Stimulated activated CD8-positive, alpha-beta memory T cell treated with anti-CD3 and anti-CD28 coated beads, Interleukin-4, amount 100 ng/mL, for 24 hours (primary cell): Measurements from ENCODE around the gene MRPL58.

ENCODE experiments used
- DNase-seq: peaks from one replicate; pipeline ENCODE4 v3.0.0-alpha.2; 2020; ENCODE audit warnings: low read depth

Gene MRPL58

DNA sequence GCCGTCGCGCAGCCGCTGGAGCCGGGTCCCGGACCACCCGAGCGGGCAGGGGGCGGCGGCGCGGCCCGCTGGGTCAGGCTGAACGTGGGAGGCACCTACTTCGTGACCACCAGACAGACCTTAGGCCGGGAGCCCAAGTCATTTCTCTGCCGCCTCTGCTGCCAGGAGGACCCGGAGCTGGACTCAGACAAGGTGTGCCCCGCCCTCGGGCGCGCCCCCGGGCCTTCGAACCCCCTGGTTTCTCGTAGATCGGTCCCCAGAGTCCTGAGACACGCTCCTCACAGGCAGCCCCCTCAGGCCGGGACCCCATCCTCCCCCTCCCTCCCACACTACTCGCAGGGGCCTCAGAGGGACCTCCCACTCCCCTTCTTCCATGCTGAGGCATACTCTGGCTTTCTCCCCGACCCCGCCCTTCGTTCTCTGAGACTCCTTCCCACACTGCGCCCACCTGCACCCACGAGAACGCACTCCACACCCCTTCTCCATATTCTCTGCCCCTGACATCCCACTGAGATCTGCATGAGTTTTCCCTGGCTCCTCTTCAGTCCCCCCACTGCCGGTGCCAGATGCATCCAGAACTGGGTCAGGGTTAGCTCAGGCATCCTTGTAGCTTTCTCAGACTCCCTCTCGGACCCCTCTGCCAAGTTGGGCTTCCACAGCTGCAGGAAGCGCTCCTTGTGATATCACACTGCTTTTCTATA, 35.1 kb downstream of the MRPL58 start:
- DNase-seq = no peak

DNA sequence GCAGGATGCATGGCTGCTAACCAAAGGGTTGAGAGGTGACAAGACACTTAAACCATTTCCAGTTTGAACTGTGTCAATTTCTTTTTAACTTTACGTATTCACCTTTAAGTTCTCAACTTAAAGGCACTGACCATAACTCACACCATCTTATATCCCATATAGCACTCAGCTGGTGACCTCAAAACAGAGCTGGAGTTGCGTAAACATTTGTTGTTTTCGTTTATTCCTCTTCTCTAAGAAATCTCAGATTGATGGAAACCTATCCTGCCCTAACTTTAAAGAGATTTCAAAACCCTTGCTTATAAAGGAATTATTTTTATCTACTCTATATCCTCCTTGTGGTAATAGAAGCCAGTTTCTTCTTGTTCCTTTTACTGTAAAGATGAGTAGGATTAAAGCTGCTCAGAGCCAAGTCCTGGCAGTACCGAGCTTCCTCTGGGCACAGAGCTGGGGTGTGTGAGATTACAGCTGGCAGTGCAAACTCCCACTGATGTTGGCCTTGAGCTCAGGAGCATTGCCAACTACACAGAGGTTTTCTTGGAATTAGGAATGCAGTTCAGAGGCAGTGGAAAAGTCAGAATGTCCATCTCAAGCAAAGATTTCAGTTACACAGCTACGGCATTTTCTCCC, 35.9 kb downstream of the MRPL58 start:
- DNase-seq = no peak

DNA sequence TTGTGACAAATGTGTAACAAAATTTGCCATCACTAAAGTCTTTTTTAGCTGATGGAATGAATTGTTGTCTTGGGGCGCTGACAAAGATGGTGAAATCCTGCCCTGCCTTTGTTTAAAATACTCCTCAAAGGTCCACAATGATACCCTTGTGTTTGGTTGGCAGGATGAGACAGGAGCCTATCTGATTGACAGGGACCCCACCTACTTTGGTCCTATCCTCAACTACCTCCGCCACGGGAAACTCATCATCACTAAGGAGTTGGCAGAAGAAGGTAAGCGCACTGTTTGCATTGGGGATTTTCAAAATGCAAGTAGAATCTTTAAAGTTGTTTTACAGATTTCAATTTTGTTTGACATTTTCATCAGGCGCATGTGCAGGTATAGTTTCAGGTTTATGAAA, 36.6 kb downstream of the MRPL58 start:
- no peak for DNase-seq

DNA sequence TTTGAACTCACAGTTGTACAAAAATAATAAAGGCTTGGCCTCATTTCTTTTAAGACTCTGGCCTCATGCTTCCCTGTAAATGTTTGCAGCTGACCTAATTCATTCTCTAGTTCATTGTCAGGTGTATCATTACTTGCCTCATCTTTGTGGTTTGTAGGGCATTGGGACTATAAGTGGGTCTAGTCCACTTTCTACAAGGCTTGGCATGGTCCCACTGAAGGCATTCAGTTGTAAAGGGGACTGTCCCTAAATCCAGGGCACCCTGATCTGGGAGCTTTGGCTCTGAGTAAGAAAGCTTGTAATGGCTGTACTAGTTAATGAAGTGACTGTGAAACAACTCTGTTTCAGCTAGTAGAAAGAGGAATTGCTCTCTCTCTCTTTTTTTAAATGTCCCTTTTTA, 37.2 kb downstream of the MRPL58 start:
- no peak for DNase-seq

DNA sequence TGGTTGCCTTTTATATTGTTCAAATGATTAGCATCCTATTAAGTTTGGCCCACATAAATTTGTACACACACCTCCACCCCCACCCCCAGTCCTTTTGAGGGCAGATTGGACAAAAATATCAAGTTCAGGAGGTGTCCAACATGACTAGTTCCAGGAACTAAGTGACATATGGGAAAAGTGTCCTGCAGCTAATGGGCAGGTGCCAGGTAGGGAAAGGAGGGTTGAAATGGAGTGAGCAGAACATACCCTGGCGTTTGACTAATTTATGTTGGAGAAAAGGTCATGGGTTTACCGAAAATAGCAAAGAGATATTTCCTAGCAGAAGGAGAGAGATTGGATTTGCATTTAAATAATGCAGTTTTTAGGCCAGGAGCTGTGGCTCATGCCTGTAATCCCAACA, 39.5 kb downstream of the MRPL58 start:
- no peak for DNase-seq

DNA sequence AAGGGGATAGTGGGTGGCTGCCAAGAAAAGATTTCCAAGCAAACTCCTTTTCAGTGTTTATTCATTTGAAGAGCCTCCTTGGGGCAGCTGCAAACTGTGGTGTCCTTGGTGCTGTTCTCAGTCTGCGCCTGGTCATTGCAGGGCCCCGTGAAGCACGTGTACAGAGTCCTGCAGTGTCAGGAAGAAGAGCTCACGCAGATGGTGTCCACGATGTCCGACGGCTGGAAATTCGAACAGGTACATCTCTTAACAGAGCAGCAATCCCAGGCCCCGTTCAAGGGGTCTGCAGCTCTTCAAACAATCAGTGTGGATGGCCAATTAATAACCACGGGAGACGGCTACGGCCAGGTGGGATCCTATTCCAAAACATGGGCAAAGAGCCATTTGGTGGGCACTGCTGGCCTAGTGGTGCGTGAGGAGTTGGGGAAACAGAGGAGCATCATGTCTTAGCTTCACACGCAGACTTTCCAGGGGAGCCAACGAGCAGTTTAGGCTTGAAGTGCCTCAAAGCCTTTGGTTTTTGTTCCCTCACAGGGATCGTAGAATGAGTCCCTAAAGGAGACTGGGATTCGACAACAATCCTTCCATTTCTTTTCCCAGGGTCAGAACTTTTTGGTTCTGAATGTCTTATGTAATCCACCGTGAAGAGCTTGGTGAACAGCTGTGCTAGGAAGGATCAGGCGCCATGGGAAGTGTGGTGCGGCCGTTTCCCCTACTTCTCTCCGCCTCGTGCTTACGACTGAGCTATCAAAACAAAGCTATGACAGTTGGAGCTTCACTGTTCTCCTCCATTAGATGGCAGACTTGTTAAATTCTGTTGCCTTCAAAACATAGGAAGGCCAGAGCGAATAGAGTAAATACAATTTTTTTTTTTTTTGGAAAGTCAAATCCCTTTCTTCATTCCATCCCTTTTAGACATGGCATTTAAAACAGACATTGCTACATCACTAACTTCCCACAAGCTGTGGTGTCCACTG, 47.2 kb downstream of the MRPL58 start:
- DNase-seq = no peak

DNA sequence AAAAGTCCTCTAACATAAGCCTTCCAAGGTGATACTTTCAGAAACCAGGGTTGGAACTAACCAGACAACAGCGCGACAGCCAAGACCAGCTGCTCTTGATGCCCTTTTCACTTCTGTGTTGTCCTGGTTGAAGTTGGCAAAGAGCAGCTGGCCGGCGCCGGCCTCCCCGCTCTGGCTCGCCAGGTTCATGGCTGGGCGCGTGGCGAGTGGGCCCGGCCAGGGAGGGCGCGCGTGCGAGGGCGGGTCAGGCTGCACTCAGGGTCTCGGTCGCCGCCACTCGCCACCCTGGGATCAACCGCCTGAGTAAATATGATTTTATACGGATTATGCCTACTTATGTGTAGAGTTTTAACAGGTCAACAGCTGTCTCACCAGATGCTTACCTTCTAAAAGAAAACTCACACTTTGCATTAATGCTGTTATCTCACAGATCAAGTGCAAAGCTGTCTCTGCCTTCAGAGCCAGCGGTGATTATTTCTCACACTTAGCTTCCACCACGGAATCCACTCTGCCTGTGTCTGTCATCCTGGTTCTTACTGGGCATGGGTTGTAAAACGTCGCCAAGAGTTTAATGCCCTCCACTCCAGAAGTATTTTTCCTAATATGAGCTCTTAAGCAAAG, 48.1 kb downstream of the MRPL58 start:
- no peak for DNase-seq

DNA sequence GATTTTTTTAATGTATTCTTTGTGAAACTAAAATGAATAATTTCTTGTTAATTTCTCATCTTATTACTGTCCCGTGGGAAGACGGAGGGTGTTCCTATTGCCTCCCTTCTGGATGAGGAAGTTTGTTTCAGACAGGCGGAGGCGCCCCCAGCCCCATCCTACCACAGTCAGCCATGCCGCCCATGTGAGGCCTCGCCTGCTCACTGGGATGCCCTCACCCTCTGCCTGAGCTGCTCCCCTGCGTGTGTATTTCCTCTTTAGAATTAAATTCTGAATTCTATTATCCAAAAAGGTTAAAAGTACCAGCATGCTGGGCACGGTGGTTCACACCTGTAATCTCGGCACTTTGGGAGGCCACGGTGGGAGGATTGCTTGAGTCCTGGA, 48.6 kb downstream of the MRPL58 start:
- DNase-seq = no peak

DNA sequence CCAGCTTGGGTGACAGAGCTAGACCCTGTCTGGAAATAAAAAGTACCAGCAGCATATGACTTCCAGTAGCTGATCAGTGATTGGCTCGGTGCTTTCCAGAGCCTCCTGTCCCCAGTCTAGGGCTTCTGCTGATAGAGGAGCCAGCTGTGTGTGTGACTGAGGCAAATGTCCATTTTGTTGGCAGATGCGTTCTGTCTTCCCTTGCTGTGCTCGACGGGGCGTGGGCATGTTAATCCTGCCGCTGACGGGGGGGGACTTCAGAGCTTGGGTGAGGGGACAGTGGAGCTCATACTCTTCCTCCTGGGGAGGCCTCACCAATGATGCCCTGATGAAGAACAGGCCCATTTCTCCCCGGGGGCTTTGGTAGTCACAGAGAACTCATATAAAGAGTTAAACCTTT, 49.1 kb downstream of the MRPL58 start:
- DNase-seq = no peak

DNA sequence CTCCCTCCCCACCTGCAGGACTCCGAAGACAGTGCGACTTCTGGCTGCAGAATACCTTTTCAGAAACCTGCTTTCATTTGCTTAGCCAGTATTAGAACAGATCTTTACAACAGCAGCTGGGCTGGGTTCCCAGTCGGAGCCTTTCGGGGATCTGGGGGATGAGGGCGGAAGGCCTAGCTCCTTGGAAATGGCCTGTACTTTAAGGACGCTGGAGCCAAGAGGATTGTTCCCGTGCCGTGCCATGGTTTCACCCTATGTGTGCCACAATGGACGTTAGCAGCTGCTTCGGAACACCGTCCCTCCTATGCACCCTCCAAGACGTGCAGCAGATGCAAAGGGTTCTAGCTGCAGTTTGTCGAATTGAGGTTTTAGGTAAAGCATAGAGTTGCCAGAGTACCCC, 50.7 kb downstream of the MRPL58 start:
- no peak for DNase-seq

DNA sequence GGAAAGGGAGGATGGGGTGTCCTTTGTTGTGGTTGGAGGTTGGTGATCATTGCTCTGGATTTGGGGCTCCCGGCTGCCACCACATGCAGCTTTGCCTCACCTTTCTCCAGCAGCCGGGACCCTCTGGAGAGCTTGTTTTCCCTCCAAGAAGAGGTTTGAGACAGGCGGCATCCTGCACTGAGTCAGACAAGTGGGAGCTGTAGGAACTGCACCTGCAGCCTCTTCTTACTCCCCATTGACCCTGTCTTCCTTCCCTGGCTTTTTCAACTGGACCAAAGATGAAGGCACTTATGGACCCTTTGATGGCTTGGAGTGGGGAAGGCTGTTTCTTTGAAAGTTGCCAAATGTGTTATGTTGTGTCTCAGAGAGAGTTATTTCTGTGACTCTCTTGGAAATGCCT, 51.2 kb downstream of the MRPL58 start:
- no peak for DNase-seq

DNA sequence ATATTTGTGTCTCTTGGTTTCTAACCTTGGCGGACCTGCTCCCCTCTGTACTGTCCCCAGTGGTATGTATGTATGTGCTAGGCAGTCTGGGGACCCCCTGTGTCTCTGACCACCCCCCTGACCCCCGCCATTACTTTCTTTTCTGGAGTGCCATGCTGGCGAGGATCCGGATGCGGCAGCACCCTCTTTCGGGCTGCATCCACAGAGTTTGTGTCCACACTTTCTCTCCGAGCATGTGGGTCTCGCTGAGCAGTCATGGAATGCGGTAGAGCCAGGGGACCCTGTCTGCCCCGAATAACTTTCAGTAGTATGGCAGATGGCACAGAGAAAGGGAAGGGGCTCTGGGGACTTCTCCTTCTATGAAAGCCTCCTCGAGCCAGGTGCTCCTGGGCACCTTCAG, 51.6 kb downstream of the MRPL58 start:
- no peak for DNase-seq

DNA sequence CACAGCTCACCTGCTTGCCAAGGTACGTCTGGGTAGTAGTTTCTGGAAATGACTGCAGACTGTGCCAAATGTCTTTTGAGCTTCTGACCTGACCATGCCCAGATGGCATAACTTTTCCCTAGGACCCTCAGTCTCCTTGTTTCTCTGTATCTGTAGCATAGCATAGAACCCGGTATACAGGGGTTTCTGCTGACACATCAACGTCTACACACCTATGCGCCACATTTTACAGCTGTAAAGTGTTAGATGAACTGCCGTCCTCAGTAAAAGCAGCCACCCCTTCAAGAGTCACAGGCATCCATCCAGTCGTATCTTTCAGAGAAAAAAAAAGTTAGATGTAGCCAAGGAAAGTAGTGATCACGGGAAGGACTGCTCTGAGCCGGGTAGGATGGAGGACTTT, 52.0 kb downstream of the MRPL58 start:
- no peak for DNase-seq

DNA sequence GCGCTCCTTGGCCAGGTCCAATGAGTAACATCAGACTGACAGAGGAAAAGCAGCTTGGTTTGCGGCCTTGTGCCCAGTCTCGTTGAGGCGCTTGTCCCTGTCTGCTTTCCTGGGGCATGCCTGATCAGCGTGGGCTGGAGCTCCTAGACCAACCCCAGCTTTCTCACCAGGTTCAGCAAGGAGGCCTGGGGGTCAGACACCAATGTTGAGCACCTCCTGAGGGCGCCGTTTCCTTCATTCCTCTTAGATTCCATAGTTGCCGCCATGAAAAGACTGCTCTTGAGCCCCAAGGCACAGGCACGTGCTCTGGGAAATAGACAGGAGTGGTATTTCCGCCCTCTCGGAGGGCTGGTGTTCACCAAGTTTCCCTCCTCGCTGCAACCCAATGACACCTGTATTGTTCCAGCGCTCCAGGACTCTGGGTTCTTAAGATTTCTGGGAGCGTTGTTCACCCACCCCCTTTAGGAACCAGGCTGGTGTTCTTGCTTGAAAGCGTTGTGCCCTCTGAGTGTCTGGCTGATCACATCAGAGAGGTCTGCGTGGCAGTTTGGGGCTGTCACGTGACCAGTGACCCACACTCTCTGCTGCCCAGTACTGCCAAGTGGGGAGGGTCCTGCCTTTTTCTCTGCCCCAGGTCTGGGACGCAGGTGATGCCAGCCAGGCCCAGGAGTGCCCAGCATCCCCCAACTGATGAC, 52.5 kb downstream of the MRPL58 start:
- DNase-seq = no peak

DNA sequence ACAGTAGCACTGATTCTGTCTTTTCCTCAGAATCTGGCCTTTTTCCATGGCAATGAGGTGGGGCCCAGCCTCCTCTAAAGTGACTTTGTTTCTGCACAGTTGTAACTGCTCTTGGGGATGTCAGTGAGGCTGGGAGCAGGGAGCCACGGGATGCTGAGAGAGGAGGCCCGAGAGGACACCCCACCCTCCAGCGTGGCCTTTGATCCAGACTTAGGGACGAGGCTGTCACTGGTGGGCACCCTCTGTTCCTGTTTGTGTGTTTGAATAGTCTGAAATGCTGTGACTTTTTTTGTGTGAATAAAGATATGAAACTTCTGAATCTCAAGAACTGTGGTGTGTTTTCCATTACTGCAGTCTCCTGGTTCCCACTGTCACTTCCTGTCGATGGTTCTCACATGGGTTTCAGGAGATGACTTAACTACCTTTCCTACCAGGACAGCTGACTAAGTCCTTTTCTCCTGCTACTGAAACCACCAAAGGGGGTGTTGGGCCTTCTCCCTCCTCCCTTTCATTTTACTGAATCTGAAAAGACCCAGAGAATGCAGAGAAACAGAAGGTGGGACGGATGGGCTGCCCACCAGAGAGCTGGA, 53.2 kb downstream of the MRPL58 start:
- no peak for DNase-seq

DNA sequence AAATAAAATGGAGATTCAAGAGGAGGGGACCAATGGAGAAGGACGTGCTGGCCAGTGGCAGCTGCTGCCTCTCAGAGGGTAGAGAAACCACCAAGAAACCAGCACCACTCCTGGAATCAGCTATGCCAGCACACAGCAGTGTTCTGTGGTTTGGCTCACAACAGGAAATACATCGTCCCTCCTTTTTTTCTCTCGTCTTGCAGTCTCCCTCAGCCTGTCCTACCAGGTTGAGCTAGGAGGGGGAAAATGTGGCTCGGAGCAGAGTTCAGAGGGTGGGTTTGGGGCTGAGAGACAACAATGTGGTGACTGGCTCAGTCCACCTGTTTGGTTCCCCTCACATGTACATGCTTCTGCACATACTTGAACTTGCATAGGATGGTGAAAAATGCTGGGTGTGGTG, 55.4 kb downstream of the MRPL58 start:
- DNase-seq = no peak

DNA sequence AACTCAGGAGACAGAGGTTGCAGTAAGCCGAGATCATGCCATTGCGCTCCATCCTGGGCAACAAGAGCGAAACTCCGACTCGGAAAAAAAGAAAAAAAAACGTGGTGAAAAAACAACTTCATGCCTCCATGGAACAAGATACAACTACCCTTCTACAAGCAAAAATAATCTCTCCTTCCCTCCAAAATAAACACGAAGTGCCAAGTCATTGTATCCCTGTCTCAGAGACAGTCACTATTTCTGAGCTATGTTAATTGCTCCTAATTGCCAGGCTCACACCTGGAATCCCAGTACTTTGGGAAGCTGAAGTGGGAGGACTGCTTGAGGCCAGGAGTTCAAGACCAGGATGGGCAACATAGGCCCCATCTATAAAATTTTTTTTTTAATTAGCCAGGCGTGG, 56.3 kb downstream of the MRPL58 start:
- DNase-seq = no peak

DNA sequence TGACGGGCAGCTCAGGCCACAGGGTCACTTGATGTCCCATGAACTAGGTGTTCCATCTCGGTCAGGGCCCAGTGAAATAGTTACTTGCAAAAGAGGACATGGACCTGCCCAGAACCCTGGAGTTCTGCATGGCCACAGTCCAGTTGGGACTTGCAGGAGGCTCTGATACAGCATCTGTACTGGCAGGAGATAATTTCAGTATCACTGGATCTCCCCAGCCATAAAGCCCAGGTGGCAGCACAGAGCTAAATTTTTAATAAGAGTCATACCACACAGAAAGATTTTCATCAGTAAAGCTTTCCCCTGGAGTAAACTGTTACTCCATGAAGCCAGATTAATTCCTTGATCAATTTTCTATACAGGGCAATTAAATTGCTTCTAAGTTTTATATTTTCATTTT, 57.3 kb downstream of the MRPL58 start:
- no peak for DNase-seq
